Urothelium cell line (cell line): ENCODE results near the gene KIAA0232.

ENCODE experiments used
- DNase-seq: peaks from one replicate; pipeline ENCODE4 v3.0.0; 2011; ENCODE audit warnings: low spot score, mixed read lengths
- FAIRE-seq: peaks from 2 replicates; lab custom pipeline; 2011; peaks lifted over from hg19 to GRCh38; lab: Jason Lieb, UNC

The KIAA0232 gene

DNA sequence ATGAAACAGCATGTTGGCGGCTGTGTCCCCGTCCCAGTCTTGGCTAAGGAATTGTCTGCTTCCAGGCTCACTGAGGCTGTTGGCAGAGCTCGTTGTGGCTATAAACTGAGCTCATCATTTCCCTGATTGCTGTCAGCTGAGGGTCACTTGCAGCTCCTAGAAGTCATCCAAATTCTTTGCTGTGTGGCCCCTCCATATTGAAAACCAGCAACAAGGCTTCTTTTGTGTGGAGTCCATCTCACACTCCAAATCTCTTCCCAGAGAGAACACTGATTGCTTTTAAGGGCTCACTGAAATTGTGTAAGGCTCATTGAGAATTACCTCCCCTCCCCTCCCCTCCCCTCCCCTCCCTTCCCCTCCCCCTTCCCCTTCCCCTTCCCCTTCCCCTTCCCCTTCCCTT lies 150.4 kb downstream of the KIAA0232 start:
- DNase-seq (no peak), FAIRE-seq (no peak)
